GM13977 (cell line): ENCODE data around the gene RELB.
"Not testable (repeated sequence)": the region's sequence is repeated elsewhere in the genome, so short reads cannot be mapped to it uniquely, and the experiment has no call there.

ENCODE experiments used
- DNase-seq: peaks from one replicate; pipeline ENCODE4 v3.0.0; 2012; ENCODE audit warnings: low spot score
- CTCF ChIP-seq: IDR thresholded peaks from 2 replicates; pipeline ENCODE4 v1.5.1; 2012; ENCODE audit warnings: mild to moderate bottlenecking, control low read depth; ENCODE audit not compliant: insufficient read depth; ENCODE audit errors: extremely low read depth, missing control alignments
- in situ Hi-C: fragments of 300-500 bp; cut with MboI; formaldehyde crosslinking; loops from one replicate; pipeline ENCODE4 v1.12.0; 2022; ENCODE audit warnings: low sequenced_read_pairs, low pct_unique_long_range_greater_than_20kb, mixed read lengths, inconsistent platforms; ENCODE audit not compliant: unreplicated experiment

Gene RELB

GRCh38 chr19:44992336-44993163 is 8.7 kb upstream of the RELB start:
- no peak for TF ChIP-seq CTCF
- DNase-seq: no peak
- in situ Hi-C loops: no loop called here

- in situ Hi-C loops: no loop called here
- DNase-seq: no peak
- TF ChIP-seq CTCF: no peak
These were observed 7.7 kb upstream of the RELB start for GRCh38 chr19:44993526-44993925.

- in situ Hi-C loops: no loop called here
- TF ChIP-seq CTCF: no peak
- DNase-seq: no peak
These were observed 7.2 kb upstream of the RELB start for GRCh38 chr19:44993926-44994537.

GRCh38 chr19:44998025-44998424 is 3.2 kb upstream of the RELB start:
- DNase-seq: no peak
- no peak for TF ChIP-seq CTCF
- in situ Hi-C loops: no loop called here

GRCh38 chr19:44999131-44999925 is 1.9 kb upstream of the RELB start:
- DNase-seq, in situ Hi-C loops: not testable (repeated sequence)

GRCh38 chr19:45000665-45001064 is 599 bp upstream of the RELB start:
- in situ Hi-C loops, DNase-seq: not testable (repeated sequence)

GRCh38 chr19:45003485-45003884 is 2.2 kb downstream of the RELB start:
- in situ Hi-C loops: no loop called here
- DNase-seq: no peak
- no peak for TF ChIP-seq CTCF
